ENCODE data around the gene ARL8A. TPM values are rescaled to one million over a fixed set of nuclear protein-coding genes. Genes with fewer than 3 reads are reported as not detected.

ARL8A gene
- polyA plus RNA-seq, 1 donor (not counting 4 experiments of a cell fraction or from before 2014, with no cell fraction given) = 58.6 TPM

DNA sequence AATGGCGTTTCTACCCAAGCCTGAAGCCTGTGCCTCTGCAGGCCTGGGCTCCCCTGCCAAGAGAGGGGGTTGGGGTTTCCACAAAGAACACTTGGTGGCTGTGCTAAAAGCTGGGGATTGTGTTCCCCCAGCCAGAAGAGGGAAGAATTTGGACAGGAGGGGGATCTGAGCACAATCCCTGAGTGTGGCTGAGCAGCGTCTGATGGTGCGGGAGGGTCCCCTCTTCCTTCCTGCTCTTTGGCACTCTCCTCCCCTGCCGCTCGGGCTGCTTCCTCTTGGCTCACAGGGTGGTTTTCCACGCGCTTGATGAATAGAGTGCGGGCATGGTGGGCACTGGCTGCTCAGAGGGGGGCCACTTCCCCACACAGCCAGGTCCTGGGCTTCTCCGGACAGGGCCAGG is 18.1 kb downstream of the ARL8A start:
- Histone ChIP-seq H3K4me3 (ENCODE audit: control insufficient read depth in 2 of 3, extremely low read depth in 1 of 3, insufficient read depth in 2 of 3, low read depth in 1 of 3, low read length in 3 of 3) (no peak overlapping the region), H3K4me1 (ENCODE audit: control insufficient read depth, extremely low read depth, insufficient read depth, low read length) (no peaks in the 10 kb centered on the region), H3K4me2 (ENCODE audit: control insufficient read depth, extremely low read depth, insufficient read depth, low read depth, low read length) (no peak overlapping the region), H3K36me3 (ENCODE audit: control insufficient read depth in 2 of 2, extremely low read depth in 1 of 2, insufficient read depth in 2 of 2, low read length in 2 of 2) (no peaks in the 10 kb centered on the region), H4K20me1 (ENCODE audit: control insufficient read depth, extremely low read depth, insufficient read depth, low read length) (no peaks in the 10 kb centered on the region), H3K27me3 (ENCODE audit: control insufficient read depth, extremely low read depth, insufficient read depth, low read length) (no peaks in the 10 kb centered on the region), H3K9ac (ENCODE audit: control insufficient read depth, extremely low read depth, insufficient read depth, low read length) (no peak overlapping the region), H3K9me3 (ENCODE audit: control insufficient read depth, low read depth, low read length) (no peaks in the 10 kb centered on the region), H2AFZ (ENCODE audit: control insufficient read depth, low read length) (no peak overlapping the region), H3K79me2 (ENCODE audit: control insufficient read depth, insufficient read depth, low read length) (no peaks in the 10 kb centered on the region), H3K9me1 (ENCODE audit: control insufficient read depth, extremely low read depth, insufficient read depth, low read length) (no peaks in the 10 kb centered on the region), H3K27ac (ENCODE audit: control insufficient read depth, insufficient read depth, low read length) (no peak overlapping the region)
- dilution Hi-C loops (cut with MboI; ENCODE audit: extremely low pct_ligation_motif_present, low sequenced_read_pairs) = no loop called here
- no peak for TF ChIP-seq EZH2 (IDR thresholded peaks at IDR 0.05; ENCODE audit: low read length)
- TF ChIP-seq, protein P1, sequence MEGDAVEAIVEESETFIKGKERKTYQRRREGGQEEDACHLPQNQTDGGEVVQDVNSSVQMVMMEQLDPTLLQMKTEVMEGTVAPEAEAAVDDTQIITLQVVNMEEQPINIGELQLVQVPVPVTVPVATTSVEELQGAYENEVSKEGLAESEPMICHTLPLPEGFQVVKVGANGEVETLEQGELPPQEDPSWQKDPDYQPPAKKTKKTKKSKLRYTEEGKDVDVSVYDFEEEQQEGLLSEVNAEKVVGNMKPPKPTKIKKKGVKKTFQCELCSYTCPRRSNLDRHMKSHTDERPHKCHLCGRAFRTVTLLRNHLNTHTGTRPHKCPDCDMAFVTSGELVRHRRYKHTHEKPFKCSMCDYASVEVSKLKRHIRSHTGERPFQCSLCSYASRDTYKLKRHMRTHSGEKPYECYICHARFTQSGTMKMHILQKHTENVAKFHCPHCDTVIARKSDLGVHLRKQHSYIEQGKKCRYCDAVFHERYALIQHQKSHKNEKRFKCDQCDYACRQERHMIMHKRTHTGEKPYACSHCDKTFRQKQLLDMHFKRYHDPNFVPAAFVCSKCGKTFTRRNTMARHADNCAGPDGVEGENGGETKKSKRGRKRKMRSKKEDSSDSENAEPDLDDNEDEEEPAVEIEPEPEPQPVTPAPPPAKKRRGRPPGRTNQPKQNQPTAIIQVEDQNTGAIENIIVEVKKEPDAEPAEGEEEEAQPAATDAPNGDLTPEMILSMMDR (optimal IDR thresholded peaks at IDR 0.05 in 1 of 3, IDR thresholded peaks at IDR 0.05 in 1 of 3, conservative IDR thresholded peaks at IDR 0.05 in 1 of 3; ENCODE audit: extremely low read depth in 1 of 3, insufficient read depth in 2 of 3, low read length in 3 of 3) = no peak
- DNase-seq (ENCODE audit: low read depth, low spot score) (no peak), FAIRE-seq (no peak)

DNA sequence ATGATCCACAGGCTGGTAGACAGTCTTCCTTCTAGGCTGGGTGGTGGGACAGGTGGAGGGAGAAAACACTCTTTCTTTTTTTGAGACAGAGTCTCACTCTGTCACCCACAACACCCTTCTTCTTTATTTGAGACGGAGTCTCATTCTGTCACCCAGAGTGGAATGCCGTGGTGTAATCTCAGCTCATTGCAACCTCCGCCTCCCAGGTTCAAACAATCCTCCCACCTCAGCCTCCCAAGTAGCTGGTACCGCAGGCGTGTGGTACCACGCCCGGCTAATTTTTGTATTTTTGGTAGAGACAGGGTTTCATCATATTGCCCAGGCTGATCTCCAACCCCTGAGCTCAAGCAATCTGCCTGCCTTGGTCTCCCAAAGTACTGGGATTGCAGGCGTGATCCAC is 18.9 kb downstream of the ARL8A start:
- no peaks in the 10 kb centered on the region for H3K36me3 ChIP-seq (ENCODE audit: control insufficient read depth in 2 of 2, extremely low read depth in 1 of 2, insufficient read depth in 2 of 2, low read length in 2 of 2)
- TF ChIP-seq, protein P1 (optimal IDR thresholded peaks at IDR 0.05 in 1 of 3, IDR thresholded peaks at IDR 0.05 in 1 of 3, conservative IDR thresholded peaks at IDR 0.05 in 1 of 3; ENCODE audit: extremely low read depth in 1 of 3, insufficient read depth in 2 of 3, low read length in 3 of 3) = no peak
- TF ChIP-seq EZH2 (IDR thresholded peaks at IDR 0.05; ENCODE audit: low read length) = no peak
- no peak for DNase-seq (ENCODE audit: low read depth, low spot score)
- no peak overlapping the region for H2AFZ ChIP-seq (ENCODE audit: control insufficient read depth, low read length)
- no peaks in the 10 kb centered on the region for H3K4me1 ChIP-seq (ENCODE audit: control insufficient read depth, extremely low read depth, insufficient read depth, low read length)
- H3K4me2 ChIP-seq (ENCODE audit: control insufficient read depth, extremely low read depth, insufficient read depth, low read depth, low read length) = no peak overlapping the region
- no peaks in the 10 kb centered on the region for H4K20me1 ChIP-seq (ENCODE audit: control insufficient read depth, extremely low read depth, insufficient read depth, low read length)
- no peaks in the 10 kb centered on the region for H3K79me2 ChIP-seq (ENCODE audit: control insufficient read depth, insufficient read depth, low read length)
- H3K4me3 ChIP-seq (ENCODE audit: control insufficient read depth in 2 of 3, extremely low read depth in 1 of 3, insufficient read depth in 2 of 3, low read depth in 1 of 3, low read length in 3 of 3) = no peak overlapping the region
- no peak overlapping the region for H3K27ac ChIP-seq (ENCODE audit: control insufficient read depth, insufficient read depth, low read length)
- no peaks in the 10 kb centered on the region for H3K9me1 ChIP-seq (ENCODE audit: control insufficient read depth, extremely low read depth, insufficient read depth, low read length)
- H3K9me3 ChIP-seq (ENCODE audit: control insufficient read depth, low read depth, low read length) = no peaks in the 10 kb centered on the region
- no peak overlapping the region for H3K9ac ChIP-seq (ENCODE audit: control insufficient read depth, extremely low read depth, insufficient read depth, low read length)
- dilution Hi-C loops (cut with MboI; ENCODE audit: extremely low pct_ligation_motif_present, low sequenced_read_pairs) = no loop called here
- no peak for FAIRE-seq
- no peaks in the 10 kb centered on the region for H3K27me3 ChIP-seq (ENCODE audit: control insufficient read depth, extremely low read depth, insufficient read depth, low read length)
